Activated CD4-positive, alpha-beta memory T cell treated with anti-CD3 and anti-CD28 coated beads, Interleukin-2, amount 10 ng/mL, durations not matched to agents 7 days and 5 days (primary cell): ENCODE data around the gene CFAP20DC. TPM values are rescaled to one million over a fixed set of nuclear protein-coding genes. Genes with fewer than 3 reads are reported as not detected.

Experiments used
- CTCF ChIA-PET: fragments of 350-600 bp; sonication (Branson Sonifier 250); formaldehyde crosslinking; loops from one replicate; lab custom pipeline; 2021; ENCODE audit warnings: antibody characterized with exemption, inconsistent platforms; lab: Charles Lee
- POLR2A ChIA-PET: fragments of 350-600 bp; sonication (Branson Sonifier 250); formaldehyde crosslinking; loops from one replicate; lab custom pipeline; 2021; ENCODE audit warnings: antibody characterized with exemption; lab: Charles Lee
- DNase-seq: peaks from one replicate; pipeline ENCODE4 v3.0.0-alpha.2; 2020
- H3K27ac Mint-ChIP-seq: one replicate; pipeline ENCODE4 v1.8.0; 2021; ENCODE audit warnings: mild to moderate bottlenecking, mixed read lengths
- H3K27me3 Mint-ChIP-seq: one replicate; pipeline ENCODE4 v1.8.0; 2021; ENCODE audit warnings: mixed read lengths
- H3K36me3 Mint-ChIP-seq: one replicate; pipeline ENCODE4 v1.8.0; 2021; ENCODE audit warnings: low read depth, mixed read lengths
- H3K4me1 Mint-ChIP-seq: one replicate; pipeline ENCODE4 v1.8.0; 2021; ENCODE audit warnings: mixed read lengths
- H3K4me3 Mint-ChIP-seq: one replicate; pipeline ENCODE4 v1.8.0; 2021; ENCODE audit warnings: mild to moderate bottlenecking, mixed read lengths
- H3K9me3 Mint-ChIP-seq: one replicate; pipeline ENCODE4 v1.8.0; 2021; ENCODE audit warnings: mixed read lengths
- total RNA-seq, 2 experiments: library from RNA; stranded (reverse); gene quantifications; one replicate each; pipeline ENCODE4 v1.2.3, GENCODE V29; 2021

Gene CFAP20DC
- total RNA-seq, 2 experiments from 2014 or later = 1.4 to 2.2 TPM

- CTCF ChIA-PET = no interaction called here
- Mint-ChIP-seq H3K9me3 (peaks cover 4% of the 10 kb centered on the region), H3K27ac (no peak overlapping the region), H3K4me1 (peaks cover 10% of the 10 kb centered on the region), H3K4me3 (no peak overlapping the region), H3K27me3 (peaks cover 5% of the 10 kb centered on the region), H3K36me3 (no peaks in the 10 kb centered on the region)
- POLR2A ChIA-PET = no interaction called here
- DNase-seq = no peak
Measured at GRCh38 chr3:58799271-58799670, 250.6 kb downstream of the CFAP20DC start.

- no peaks in the 10 kb centered on the region for H3K36me3 Mint-ChIP-seq
- no peak for DNase-seq
- no peak overlapping the region for H3K27ac Mint-ChIP-seq
- ChIA-PET POLR2A (no interaction called here), CTCF (no interaction called here)
- peaks cover 10% of the 10 kb centered on the region for H3K4me1 Mint-ChIP-seq
- H3K9me3 Mint-ChIP-seq = peaks cover 4% of the 10 kb centered on the region
- H3K4me3 Mint-ChIP-seq = no peak overlapping the region
- H3K27me3 Mint-ChIP-seq = peaks cover 5% of the 10 kb centered on the region
Measured at GRCh38 chr3:58798312-58798711, 251.5 kb downstream of the CFAP20DC start.

GRCh38 chr3:58794750-58795149 is 255.1 kb downstream of the CFAP20DC start:
- Mint-ChIP-seq H3K4me3 (no peak overlapping the region), H3K27me3 (peaks cover 5% of the 10 kb centered on the region), H3K36me3 (no peaks in the 10 kb centered on the region), H3K4me1 (peaks cover 10% of the 10 kb centered on the region), H3K27ac (no peak overlapping the region), H3K9me3 (peaks cover 4% of the 10 kb centered on the region)
- POLR2A ChIA-PET = no interaction called here
- DNase-seq = no peak
- CTCF ChIA-PET = no interaction called here

GRCh38 chr3:58793938-58794337 is 255.9 kb downstream of the CFAP20DC start:
- Mint-ChIP-seq H3K4me1 (peaks cover 10% of the 10 kb centered on the region), H3K27ac (no peak overlapping the region), H3K27me3 (peaks cover 5% of the 10 kb centered on the region), H3K9me3 (peaks cover 4% of the 10 kb centered on the region), H3K36me3 (no peaks in the 10 kb centered on the region), H3K4me3 (no peak overlapping the region)
- no peak for DNase-seq
- CTCF ChIA-PET = no interaction called here
- POLR2A ChIA-PET = no interaction called here

- Mint-ChIP-seq H3K27ac (no peak overlapping the region), H3K27me3 (peaks cover 5% of the 10 kb centered on the region), H3K36me3 (no peaks in the 10 kb centered on the region), H3K4me3 (no peak overlapping the region), H3K4me1 (peaks cover 3% of the 10 kb centered on the region), H3K9me3 (peaks cover 4% of the 10 kb centered on the region)
- ChIA-PET CTCF (no interaction called here), POLR2A (no interaction called here)
- DNase-seq = no peak
Measured at GRCh38 chr3:58792921-58793451, 256.8 kb downstream of the CFAP20DC start.

GRCh38 chr3:58789385-58789784 is 260.4 kb downstream of the CFAP20DC start:
- CTCF ChIA-PET = no interaction called here
- Mint-ChIP-seq H3K9me3 (no peaks in the 10 kb centered on the region), H3K27ac (no peak overlapping the region), H3K4me1 (no peaks in the 10 kb centered on the region), H3K4me3 (no peak overlapping the region), H3K27me3 (peaks cover 2% of the 10 kb centered on the region), H3K36me3 (no peaks in the 10 kb centered on the region)
- POLR2A ChIA-PET = no interaction called here
- DNase-seq = no peak

- ChIA-PET CTCF (no interaction called here), POLR2A (no interaction called here)
- Mint-ChIP-seq H3K27ac (no peak overlapping the region), H3K9me3 (peaks cover 5% of the 10 kb centered on the region), H3K4me3 (no peak overlapping the region), H3K27me3 (no peaks in the 10 kb centered on the region), H3K4me1 (no peaks in the 10 kb centered on the region), H3K36me3 (no peaks in the 10 kb centered on the region)
- DNase-seq = no peak
Measured at GRCh38 chr3:58784888-58785287, 264.9 kb downstream of the CFAP20DC start.

- POLR2A ChIA-PET = no interaction called here
- Mint-ChIP-seq H3K9me3 (peaks cover 9% of the 10 kb centered on the region), H3K27ac (no peak overlapping the region), H3K4me1 (no peaks in the 10 kb centered on the region), H3K27me3 (no peaks in the 10 kb centered on the region), H3K36me3 (no peaks in the 10 kb centered on the region), H3K4me3 (no peak overlapping the region)
- no peak for DNase-seq
- CTCF ChIA-PET = no interaction called here
Measured at GRCh38 chr3:58784425-58784824, 265.4 kb downstream of the CFAP20DC start.

- Mint-ChIP-seq H3K4me3 (no peak overlapping the region), H3K36me3 (no peaks in the 10 kb centered on the region), H3K4me1 (no peaks in the 10 kb centered on the region), H3K27me3 (no peaks in the 10 kb centered on the region), H3K27ac (no peak overlapping the region), H3K9me3 (peaks cover 14% of the 10 kb centered on the region)
- no peak for DNase-seq
- ChIA-PET CTCF (no interaction called here), POLR2A (no interaction called here)
Measured at GRCh38 chr3:58783845-58784244, 266.0 kb downstream of the CFAP20DC start.

- H3K4me3 Mint-ChIP-seq = no peak overlapping the region
- H3K9me3 Mint-ChIP-seq = peaks cover 19% of the 10 kb centered on the region
Measured at GRCh38 chr3:58779934-58780333, 269.9 kb downstream of the CFAP20DC start.

GRCh38 chr3:58776231-58776630 is 273.6 kb downstream of the CFAP20DC start:
- H3K36me3 Mint-ChIP-seq = no peaks in the 10 kb centered on the region
- H3K27me3 Mint-ChIP-seq = no peaks in the 10 kb centered on the region
- H3K9me3 Mint-ChIP-seq = peaks cover 19% of the 10 kb centered on the region
- H3K4me1 Mint-ChIP-seq = no peaks in the 10 kb centered on the region
- CTCF ChIA-PET = no interaction called here
- H3K4me3 Mint-ChIP-seq = no peak overlapping the region
- H3K27ac Mint-ChIP-seq = no peak overlapping the region
- no peak for DNase-seq
- POLR2A ChIA-PET = no interaction called here

More at GRCh38 chr3:58779934-58780333, 269.9 kb downstream of the CFAP20DC start:
- no peaks in the 10 kb centered on the region for H3K36me3 Mint-ChIP-seq
- CTCF ChIA-PET = no interaction called here
- H3K27ac Mint-ChIP-seq = no peak overlapping the region
- POLR2A ChIA-PET = no interaction called here
- H3K27me3 Mint-ChIP-seq = no peaks in the 10 kb centered on the region
- no peak for DNase-seq
- H3K4me1 Mint-ChIP-seq = no peaks in the 10 kb centered on the region

- no peaks in the 10 kb centered on the region for H3K4me1 Mint-ChIP-seq
- CTCF ChIA-PET = no interaction called here
- POLR2A ChIA-PET = no interaction called here
- H3K36me3 Mint-ChIP-seq = no peaks in the 10 kb centered on the region
- H3K27ac Mint-ChIP-seq = no peak overlapping the region
- no peaks in the 10 kb centered on the region for H3K27me3 Mint-ChIP-seq
- DNase-seq = no peak
- peaks cover 2% of the 10 kb centered on the region for H3K9me3 Mint-ChIP-seq
- no peak overlapping the region for H3K4me3 Mint-ChIP-seq
Measured at GRCh38 chr3:58772462-58772861, 277.4 kb downstream of the CFAP20DC start.

GRCh38 chr3:58769065-58769464 is 280.8 kb downstream of the CFAP20DC start:
- Mint-ChIP-seq H3K36me3 (no peaks in the 10 kb centered on the region), H3K27ac (no peak overlapping the region), H3K9me3 (peaks cover 1% of the 10 kb centered on the region), H3K27me3 (no peaks in the 10 kb centered on the region), H3K4me1 (no peaks in the 10 kb centered on the region), H3K4me3 (no peak overlapping the region)
- ChIA-PET CTCF (no interaction called here), POLR2A (no interaction called here)
- no peak for DNase-seq

- Mint-ChIP-seq H3K27ac (no peak overlapping the region), H3K9me3 (peaks cover 1% of the 10 kb centered on the region), H3K4me3 (no peak overlapping the region), H3K4me1 (no peaks in the 10 kb centered on the region), H3K27me3 (no peaks in the 10 kb centered on the region), H3K36me3 (no peaks in the 10 kb centered on the region)
- DNase-seq = no peak
- ChIA-PET POLR2A (no interaction called here), CTCF (no interaction called here)
Measured at GRCh38 chr3:58766587-58767282, 283.1 kb downstream of the CFAP20DC start.
